Pons (tissue), 1 donor: ENCODE results near the gene TMEM51.

Experiments
- DNase-seq: peaks from one replicate; pipeline ENCODE4 v3.0.0-alpha.2; 2016; ENCODE audit warnings: low spot score

TMEM51 gene

DNA sequence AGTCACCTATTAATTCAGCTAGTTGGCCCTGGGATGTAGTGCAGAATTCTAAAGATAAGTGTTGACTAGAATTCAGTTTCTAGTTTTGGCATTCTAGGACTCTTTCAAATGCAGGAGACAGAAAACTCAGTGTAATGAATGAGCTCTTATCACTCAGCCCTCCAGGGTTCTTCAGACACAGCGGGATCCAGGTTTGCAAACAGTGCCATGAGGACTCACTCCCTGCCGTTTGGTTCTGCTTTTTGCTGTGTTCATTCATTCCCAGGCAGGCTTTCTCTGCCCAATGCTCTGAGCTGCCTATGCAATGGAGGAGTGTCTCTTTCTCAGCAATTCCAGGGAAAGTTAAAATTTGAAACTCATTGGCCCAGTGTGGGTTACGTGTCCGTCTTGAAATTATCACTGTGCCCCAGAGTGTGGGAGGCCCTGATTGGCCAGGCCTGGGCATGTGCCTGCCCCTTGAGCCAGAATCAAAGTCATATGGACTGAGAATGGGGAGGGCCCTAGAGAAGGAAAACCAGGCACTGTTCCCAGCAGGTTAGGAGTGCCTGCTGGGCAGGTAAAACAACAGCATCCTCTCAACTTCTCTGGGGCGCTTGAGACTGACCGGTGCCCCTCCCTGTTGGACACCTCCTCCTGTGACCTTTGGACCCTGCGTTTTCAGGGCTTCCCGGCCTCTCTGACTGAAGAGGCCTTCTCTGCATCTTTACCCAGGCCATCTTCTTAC, 43.4 kb downstream of the TMEM51 start:
- DNase-seq = no peak

DNA sequence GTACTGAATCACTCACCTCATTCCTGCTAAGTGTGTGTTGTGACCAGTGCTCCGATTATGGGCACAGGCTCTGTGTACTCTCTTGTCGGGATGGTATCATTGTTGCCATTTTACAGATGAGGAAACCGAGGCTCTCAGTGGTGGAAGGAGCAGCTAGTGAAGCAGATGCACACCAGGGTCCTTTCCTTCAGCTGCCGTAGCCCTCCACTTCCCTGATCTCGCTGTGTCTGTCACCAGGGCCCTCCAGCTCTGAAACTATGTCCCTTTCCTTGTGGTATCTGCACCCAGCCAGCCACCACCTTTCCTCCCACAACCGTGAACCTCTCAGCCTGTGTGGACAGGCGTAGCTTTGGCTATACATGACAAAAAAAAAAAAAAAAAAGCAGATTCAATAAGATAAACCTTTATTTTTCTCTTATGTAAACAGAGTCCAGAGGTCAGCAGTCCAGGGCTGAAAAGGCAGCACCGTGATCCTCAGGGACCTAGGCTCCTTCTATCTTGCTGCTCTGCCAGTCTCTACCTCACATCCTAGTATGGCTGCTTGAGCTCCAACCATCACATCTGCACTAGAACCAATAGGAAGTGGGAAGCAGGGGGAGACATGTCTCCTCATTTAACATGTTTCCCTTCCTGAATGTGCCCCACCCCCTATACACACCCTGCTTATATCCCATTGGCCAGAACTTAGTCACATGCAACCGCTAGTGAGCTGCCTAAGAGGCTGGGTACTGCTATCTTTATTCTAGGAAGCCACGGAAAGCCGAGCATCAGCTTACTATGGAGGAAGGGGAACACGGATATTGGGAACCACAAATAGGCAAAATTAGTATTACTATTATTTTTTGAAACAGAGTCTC, 44.3 kb downstream of the TMEM51 start:
- DNase-seq = no peak

DNA sequence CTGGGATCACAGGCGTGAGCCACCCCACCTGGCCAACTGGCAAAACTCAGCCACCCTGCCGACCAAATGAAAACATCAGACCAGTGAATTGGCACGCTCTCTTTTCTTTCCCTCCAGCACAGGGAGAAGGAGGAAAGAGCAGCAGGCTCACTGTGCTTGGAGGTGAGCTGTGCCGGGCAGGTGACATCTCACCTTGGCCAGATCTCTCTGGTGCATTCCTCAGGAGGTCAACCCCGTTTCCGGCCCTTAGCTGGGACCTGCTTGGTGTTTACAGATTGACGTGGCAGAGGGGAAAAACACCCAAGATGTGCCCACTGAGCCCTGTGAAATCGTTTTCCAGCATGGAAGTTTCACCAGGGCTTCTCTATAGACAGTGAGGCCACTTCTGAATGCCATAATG, 45.1 kb downstream of the TMEM51 start:
- DNase-seq = no peak

DNA sequence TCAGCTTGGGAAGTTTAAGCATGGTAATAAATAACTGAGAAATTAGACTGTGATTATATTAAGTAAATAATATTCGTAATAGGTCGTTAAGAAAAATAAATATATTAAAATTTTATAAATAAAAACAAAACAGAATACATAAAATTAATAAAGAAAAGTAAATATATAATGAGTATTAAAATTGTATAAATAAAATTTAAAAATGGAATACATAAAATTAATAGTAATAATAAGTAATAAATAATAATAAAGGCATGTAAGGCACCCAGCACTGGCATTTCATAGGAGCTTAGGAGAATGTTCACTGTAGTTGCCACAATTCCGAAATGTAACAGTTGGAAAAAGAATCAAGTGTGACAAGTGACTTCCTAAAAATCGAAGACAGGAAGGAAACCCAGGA, 47.7 kb downstream of the TMEM51 start:
- no peak for DNase-seq

DNA sequence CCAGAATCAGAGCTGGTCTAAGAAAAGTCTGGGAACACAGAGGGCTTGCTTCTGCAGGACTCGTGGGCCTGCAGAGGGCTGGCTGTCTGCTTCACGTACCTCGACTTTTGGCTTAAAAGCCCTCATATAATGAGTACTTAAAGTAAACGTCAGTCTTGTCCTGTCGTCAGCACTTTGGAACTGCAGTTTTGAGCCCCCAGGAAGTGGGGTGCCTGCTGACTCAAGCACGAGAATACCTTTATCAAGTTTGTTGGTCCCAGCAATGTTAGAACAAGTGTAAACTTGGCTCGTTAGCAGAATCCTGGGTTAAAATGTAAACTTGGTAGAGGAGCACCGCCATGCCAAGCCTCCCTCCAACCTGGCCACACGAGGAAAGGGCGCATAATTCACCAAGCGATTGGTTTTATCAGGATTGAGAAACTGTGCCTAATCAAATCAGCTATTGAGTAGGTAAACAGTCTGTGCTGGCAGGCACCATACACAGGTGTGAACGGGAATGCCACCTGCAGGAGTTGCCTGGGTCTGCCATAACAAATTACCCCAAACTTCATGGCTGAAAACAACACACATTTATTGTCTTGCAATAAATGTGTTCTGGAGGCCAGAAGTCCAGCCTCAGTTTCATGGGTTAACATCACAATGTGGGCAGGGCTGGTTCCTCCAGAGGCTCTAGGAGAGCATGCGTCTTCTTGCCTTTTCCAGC, 48.5 kb downstream of the TMEM51 start:
- DNase-seq = no peak

DNA sequence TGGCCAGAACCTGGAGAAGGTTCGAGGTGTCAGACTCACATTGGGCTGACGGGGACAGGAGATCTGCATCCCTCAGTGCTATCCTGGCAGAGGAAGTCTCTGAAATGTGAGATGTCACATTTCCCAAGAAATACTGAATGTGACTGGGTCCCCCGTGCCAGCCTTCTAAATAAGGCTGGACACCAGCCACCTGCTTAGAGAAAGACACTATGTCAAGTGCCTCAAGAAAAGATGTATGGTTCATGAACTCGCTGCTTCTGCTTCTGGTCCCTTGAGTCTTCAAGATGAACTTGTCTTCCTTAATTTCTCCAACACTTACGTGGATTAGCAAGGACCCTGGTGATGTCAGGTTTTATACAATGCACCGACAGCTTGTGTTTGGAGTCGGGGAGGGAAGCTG, 51.4 kb downstream of the TMEM51 start:
- no peak for DNase-seq

DNA sequence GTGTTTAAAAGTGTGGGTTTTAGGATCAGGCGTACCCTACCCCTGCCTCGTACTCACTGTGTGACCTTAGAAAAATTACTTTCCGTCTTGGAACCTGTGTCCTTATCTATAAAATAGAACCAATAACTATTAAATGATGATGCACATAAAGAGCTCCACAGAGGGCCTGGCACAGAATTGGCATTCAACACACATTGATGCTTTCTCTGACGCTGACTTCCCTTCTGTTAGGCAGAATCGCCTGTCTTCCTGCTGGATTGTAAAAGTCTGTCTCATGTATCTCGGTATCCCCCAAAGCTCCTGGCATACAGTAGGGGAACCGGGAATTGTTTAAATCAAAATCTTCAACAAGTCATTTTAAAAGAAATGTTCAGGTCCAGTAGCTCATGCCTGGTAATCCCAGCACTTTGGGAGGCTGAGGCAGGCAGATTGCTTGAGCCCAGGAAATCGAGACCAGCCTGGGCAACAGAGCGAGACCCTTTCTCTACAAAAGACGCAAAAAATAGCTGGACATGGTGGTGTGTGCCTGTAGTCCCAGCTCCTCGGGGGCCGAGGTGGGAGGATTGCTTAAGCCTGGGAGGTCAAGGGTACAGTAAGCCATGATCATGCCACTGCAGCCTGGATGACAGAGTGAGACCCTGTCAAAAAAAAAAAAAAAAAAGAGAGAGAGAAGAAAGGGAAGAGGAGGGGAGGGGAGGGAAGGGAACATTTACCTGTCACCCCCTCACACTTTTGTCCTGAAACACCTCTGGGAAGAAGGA, 52.2 kb downstream of the TMEM51 start:
- DNase-seq = no peak

DNA sequence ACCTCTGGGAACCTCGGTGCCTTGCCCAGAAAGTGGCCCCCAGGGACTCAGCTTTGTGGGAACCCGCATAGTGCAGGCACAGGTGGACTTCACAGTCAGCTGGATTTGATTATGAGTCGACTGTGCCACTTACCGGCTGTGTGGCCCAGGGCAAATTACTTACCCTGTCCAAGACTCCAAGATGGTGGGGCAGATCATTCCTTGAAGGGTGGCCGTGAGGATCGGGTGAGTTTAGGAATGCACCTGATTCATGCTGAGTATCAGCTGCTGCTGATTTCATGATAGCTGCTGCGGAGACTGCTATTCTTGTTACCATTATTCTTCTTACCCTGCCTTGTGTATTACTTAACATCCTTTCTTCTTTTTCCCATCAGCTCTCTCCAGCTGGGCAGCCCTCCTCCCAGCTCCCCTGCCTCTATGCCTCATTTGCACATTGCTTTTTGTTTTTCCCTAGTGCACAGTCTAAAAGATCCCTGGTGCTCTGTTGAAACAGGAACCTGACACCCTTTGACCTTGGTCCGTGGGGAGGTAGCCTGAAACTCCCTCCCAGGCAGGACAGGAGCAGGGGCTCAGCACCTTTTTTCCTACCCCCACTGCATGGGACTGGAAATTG, 53.0 kb downstream of the TMEM51 start:
- DNase-seq = no peak

DNA sequence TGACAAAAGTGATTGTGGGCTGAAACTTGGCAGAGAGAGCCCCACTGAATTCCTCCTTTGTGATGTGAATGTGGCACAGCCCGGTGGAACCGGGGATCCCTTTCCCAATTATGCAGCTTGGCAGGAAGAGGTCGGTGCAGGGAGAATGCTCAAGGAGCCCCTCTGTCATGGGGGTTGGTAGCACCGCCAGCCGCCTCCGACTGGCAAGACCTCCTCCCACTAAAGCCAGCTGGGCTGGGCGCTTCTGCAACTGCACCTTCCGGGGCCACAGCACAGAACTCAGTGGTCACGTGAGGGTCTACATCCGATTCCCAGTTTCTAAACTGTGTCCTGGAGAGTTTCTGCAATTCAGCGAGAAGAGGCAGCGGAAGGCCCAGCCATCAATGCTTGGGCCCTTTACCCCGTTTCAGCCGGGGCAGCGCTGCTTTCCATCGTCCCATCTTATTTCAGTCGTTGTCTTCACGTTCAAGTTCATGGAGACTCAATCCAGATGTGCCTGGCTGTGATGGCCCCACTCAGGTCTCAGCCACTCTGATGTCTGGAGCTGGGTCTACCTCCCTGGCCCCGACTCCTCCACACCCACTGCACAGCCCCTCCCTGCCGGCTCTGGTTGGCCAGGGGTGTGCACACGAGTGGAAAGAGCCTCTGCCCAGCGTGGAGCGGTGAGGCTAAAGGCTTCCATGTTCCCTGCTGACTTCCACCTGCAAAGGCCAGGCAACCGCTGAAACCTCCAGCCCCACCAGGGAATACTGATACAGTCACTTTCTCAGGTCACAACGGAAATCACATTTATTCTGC, 53.7 kb downstream of the TMEM51 start:
- DNase-seq = peak; percentile 43

DNA sequence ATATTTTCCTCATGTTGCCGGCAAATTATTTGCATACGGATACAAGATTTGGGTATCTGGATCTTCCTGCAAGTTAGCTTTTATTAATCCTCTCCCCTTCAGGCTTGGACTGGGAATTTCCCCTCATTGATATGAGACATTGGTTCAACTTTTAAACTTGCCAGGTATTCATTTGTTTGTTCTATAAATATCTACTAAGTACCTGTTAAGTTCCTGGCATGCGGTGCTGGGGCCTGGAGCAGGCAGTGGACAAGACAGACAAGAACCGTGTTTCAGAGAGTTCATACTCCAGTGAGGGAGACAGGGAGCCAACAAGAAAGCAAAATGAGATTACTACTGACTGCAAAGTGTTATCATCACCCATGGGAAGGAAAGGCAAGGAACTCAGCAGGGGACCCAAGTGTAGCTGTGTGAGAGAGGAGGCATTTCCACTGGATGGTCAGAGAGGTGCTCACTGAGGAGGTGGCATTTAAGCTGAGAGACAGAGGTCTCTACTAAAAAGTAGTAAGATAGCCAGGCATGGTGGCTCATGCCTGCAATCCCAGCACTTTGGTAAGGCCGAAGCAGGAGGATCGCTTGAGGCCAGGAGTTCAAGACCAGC, 54.4 kb downstream of the TMEM51 start:
- DNase-seq = no peak

DNA sequence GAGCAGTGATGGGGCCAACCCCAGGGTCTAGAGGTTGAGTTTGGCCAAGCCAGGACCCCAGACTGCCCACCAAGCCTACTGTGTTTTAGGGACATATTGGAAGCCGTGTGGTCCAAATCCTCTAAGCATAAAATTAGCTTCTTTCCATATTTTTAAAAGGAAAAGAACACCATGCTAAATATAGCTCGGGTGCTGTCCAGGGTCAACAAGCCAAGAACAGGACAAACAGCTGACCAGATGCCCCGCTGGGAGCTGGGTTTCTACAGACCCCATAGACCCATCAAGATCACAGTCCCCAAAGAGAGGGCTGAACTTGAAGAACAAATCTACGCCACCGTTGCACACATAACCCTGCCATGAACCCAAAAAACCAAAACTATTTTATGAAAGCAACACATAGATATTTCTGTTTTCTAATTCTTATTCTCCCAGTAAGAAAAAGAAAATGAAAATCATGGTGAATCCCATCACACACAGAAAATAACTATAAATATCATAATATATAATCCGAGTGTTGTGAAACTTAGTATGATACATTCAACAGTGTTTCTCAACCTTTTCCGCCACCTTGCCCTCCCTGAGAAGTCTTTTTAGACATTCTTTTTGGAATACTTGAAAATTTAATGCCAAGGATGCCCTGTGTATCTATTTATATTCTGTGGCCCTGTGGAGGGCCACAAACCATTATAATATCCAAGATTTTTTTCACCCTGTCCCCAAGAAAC, 57.3 kb downstream of the TMEM51 start:
- no peak for DNase-seq

DNA sequence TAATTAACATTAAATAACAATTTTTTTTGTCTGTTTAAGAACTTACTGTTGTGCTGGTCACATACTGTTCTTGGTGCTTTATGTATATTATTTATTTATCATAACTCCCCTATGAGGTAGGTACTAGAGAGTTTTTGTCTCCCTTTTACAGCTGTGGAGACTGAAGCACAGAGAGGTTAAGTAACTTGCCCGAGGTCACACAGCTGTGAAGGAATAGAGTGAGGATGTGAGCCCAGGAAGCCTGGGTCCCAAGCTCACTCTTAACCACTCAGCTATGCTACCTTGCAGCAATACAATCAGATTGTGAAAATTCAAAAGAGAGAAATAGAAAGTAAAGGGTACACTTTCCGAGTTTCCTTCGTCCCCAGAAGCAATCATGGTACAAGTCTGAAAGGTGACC, 57.9 kb downstream of the TMEM51 start:
- no peak for DNase-seq

DNA sequence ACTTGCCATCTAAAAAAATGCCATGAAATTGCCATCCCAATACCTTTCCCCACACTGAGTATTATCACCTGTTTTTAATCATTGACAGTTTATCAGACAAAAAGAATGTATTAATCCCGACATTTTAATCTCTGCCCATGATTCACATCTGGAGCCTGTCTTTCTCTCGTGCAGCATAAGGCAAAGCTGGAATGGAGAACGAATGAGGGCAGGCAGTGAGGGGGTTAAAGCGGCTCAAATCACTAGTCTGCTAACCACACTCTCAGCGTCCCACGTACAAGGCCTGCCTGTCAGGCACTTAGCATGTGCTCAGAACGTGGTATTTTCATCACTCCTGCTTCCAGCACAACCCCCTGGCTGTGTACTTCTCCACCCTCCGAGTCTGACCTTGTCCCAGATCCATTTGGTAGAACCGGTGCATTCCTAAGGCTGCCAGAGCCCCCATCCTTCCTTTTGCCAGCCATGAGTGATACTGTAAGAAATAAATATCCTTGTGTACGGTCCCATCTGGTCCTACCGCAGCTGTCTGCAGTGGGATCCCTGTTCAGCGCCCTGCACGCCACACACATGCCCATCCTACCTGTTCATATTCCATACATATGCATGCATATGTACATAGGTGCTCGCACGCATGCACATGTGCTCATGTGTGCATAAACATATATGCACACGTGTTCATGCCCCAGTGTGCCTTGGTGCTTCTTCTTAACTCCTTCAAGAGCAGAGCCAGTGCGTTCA, 58.8 kb downstream of the TMEM51 start:
- DNase-seq = no peak

DNA sequence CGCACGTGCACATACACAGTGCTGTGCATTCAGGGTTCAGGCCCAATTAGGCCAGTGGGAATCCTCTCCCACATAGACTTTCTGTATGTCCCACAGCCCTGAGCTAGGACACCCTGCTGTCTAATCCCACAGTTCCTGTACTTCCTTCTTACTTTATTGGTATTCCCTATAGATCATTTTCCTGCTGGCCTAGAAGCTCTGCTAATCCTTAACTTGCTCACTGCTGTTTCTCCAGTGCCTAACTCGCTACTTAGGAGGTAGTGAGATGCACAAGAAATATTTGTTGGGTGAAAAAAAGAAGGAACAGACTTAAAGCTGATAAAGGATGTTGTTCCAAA, 59.4 kb downstream of the TMEM51 start:
- no peak for DNase-seq

DNA sequence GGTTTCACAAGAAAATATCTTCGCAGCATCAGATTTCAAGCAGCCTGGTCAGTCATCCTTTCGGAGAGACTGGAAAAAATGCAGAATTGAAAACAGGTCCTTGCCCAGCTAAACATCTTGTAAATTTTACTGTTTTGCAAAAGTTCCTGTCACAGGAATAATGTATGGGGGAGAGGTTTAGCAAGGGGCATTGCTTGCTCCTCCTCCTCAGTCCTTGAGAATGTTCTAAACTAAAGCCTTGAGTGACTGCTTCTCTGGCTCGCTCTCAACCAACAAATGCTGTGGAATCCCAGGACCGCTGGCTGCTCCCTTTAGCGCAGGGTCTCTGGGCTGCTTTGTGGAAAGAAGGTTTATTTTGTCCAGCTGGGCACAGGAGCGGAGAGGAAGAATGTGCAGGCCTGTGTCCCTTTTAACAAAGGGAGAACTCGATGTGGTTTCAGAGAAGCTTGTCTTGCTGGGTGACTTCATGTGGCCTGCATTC, 59.8 kb downstream of the TMEM51 start:
- DNase-seq = no peak

DNA sequence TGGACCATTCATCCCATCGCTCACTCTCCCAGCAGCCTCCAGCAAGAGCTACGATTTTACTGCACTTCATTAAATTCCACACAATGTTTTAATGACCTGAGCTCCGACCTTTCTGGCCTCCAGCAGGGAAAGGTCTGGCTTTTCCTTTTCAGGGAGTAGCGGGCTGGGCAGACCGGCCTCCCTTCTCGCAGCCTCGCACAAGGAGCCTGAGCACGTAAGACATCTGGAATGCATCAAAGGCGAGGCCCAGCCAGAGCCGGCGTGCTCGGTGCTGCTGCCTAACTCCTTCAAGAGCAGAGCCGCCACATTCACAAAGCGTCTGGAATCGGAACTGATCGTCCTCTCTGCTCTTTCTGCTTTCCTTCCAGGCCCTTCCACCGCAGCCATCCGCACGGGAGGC, 61.0 kb downstream of the TMEM51 start:
- DNase-seq = no peak

DNA sequence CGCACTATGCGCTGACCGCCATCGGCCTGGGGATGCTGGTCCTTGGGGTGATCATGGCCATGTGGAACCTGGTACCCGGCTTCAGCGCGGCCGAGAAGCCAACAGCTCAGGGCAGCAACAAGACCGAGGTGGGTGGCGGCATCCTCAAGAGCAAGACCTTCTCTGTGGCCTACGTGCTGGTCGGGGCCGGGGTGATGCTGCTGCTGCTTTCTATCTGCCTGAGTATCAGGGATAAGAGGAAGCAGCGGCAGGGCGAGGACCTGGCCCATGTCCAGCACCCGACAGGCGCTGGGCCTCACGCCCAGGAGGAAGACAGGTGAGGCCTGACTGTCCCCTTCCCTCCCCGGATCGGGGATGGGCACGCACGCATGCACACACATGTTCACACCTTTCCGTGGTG, 61.6 kb downstream of the TMEM51 start:
- DNase-seq = no peak

DNA sequence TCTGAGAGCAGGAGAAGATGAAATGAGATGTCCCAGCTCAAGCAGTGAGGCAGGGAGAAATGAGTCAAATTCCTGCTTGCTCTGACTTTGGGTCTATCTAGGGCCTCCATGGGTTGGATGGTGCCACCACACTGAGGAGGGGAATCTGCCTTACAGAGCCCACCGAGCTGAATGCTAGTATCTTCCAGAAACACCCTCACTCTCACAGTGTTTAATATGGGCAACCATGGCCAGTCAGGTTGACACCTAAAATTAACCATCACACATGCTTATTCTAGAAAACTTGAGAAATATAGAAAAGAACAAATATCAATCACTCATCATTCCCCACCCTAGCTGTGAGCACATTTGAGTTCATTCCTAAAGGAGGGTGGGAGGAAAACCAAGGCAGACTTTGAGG, 64.1 kb downstream of the TMEM51 start:
- DNase-seq = no peak
